GM13977 (cell line): ENCODE measurements around the gene PTPN5.

ENCODE experiments used
- DNase-seq: peaks from one replicate; pipeline ENCODE4 v3.0.0; 2012; ENCODE audit warnings: low spot score
- in situ Hi-C: fragments of 300-500 bp; cut with MboI; formaldehyde crosslinking; loops from one replicate; pipeline ENCODE4 v1.12.0; 2022; ENCODE audit warnings: low sequenced_read_pairs, low pct_unique_long_range_greater_than_20kb, mixed read lengths, inconsistent platforms; ENCODE audit not compliant: unreplicated experiment
- TF ChIP-seq, protein P1 (sequence below): IDR thresholded peaks from 2 replicates; pipeline ENCODE4 v1.5.1; 2012; ENCODE audit warnings: mild to moderate bottlenecking, control low read depth; ENCODE audit not compliant: insufficient read depth; ENCODE audit errors: extremely low read depth, missing control alignments

PTPN5 gene

GRCh38 chr11:18774801-18775200 lies 16.8 kb downstream of the PTPN5 start:
- TF ChIP-seq, protein P1, sequence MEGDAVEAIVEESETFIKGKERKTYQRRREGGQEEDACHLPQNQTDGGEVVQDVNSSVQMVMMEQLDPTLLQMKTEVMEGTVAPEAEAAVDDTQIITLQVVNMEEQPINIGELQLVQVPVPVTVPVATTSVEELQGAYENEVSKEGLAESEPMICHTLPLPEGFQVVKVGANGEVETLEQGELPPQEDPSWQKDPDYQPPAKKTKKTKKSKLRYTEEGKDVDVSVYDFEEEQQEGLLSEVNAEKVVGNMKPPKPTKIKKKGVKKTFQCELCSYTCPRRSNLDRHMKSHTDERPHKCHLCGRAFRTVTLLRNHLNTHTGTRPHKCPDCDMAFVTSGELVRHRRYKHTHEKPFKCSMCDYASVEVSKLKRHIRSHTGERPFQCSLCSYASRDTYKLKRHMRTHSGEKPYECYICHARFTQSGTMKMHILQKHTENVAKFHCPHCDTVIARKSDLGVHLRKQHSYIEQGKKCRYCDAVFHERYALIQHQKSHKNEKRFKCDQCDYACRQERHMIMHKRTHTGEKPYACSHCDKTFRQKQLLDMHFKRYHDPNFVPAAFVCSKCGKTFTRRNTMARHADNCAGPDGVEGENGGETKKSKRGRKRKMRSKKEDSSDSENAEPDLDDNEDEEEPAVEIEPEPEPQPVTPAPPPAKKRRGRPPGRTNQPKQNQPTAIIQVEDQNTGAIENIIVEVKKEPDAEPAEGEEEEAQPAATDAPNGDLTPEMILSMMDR: no peak
- in situ Hi-C loops: no loop called here
- DNase-seq: no peak

DNA sequence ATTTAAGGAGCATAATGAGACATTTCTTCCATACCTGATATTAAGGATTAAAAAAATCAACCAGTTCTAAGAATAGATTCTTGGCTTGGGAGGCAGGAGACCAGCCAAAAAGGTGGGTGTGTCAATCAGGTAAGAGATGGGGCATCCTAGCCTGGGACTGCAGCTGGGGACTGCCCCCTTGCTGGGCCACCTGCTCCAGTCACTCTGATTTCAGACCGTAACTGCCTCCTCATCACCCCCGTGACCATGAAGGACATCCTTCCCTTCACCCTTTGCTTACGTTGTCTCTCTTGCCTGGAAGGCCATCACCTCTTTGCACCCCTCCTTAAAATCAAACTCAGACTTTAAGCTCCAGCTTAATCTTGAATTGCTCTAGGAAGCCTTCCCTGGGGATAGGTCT lies 17.9 kb downstream of the PTPN5 start:
- DNase-seq: no peak
- TF ChIP-seq, protein P1: no peak
- in situ Hi-C loops: no loop called here

- DNase-seq: no peak
- TF ChIP-seq, protein P1: no peak
- in situ Hi-C loops: no loop called here
Observed at GRCh38 chr11:18773104-18773503, 18.5 kb downstream of the PTPN5 start.

DNA sequence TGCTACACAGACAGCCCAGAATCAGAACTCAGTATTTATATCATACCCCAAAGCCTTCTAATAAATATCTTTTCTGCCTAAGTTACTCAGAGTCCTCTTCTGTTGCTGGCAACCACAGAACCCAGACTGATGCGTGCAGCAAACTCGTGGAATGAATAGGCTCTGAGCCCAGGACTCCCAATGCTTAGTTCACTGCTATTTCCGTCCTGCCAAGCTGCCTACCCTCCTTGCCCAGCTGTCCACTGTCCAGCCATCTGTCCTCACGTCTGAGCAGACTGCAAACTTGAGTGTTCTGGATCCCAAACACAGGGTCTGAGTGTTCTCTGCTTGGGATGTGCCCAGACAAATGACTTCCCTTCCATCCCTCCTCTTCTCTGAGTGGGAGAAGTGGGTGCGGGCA lies 19.4 kb downstream of the PTPN5 start:
- TF ChIP-seq, protein P1: no peak
- DNase-seq: no peak

GRCh38 chr11:18771266-18772035 lies 20.1 kb downstream of the PTPN5 start:
- TF ChIP-seq, protein P1: no peak
- DNase-seq: no peak
- in situ Hi-C loops: no loop called here

More for the DNA sequence above, 19.4 kb downstream of the PTPN5 start:
- in situ Hi-C loops: no loop called here

DNA sequence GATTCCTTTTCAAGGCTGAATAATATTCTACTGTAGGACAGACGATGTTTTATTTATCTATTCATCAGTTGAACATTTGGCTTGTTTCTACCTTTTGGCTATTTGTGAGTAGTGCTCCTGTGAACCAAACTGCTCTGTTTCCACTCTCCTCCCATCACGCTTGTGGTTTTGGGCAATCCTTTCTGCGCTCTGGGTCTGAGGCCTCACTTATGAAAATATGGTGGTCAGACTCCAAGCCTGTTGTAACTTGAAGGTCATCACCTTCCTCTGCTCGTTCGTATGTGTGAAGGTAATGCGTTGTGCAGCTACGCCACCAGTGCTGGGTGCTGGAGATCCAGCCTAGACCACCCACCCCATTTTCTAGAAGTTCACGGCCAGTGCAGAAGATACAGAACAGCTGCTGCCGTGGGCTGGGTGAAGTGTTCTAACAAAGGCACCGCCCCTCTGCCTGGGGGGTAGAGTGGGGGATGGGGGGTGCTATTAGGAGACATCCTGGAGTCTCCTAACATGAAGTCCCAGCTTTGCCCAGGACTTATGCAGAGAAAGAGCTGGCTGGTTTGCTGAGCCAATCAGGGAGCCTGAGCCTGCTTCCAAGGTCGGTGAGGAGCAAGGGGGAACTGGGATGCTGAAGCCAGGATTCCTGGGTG lies 21.0 kb downstream of the PTPN5 start:
- in situ Hi-C loops: no loop called here
- no peak for DNase-seq
- TF ChIP-seq, protein P1: no peak
